Measurements from ENCODE around the gene ST3GAL2.

Gene ST3GAL2

DNA sequence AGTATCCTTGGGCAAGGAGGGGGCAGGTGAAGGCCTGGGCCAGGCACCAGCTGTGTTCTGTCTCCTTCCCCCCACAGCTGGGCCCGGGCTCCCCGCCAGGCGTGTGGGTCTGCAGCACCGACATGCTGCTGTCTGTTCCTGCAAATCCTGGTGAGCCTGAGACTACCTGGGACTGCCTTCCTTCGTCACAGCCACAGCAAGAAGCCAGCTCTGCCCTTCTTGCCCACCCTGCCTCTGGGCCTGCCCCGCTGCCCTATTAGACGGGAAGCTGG, 27.8 kb upstream of the ST3GAL2 start:
- H3K4me3 ChIP-seq (ENCODE audit: low read depth, low read length), result no peak overlapping the region
- TF ChIP-seq, protein P1, sequence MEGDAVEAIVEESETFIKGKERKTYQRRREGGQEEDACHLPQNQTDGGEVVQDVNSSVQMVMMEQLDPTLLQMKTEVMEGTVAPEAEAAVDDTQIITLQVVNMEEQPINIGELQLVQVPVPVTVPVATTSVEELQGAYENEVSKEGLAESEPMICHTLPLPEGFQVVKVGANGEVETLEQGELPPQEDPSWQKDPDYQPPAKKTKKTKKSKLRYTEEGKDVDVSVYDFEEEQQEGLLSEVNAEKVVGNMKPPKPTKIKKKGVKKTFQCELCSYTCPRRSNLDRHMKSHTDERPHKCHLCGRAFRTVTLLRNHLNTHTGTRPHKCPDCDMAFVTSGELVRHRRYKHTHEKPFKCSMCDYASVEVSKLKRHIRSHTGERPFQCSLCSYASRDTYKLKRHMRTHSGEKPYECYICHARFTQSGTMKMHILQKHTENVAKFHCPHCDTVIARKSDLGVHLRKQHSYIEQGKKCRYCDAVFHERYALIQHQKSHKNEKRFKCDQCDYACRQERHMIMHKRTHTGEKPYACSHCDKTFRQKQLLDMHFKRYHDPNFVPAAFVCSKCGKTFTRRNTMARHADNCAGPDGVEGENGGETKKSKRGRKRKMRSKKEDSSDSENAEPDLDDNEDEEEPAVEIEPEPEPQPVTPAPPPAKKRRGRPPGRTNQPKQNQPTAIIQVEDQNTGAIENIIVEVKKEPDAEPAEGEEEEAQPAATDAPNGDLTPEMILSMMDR (IDR thresholded peaks at IDR 0.05; ENCODE audit: low read depth, low read length, missing control alignments), result no peak
- DNase-seq (ENCODE audit: low read depth), result no peak

DNA sequence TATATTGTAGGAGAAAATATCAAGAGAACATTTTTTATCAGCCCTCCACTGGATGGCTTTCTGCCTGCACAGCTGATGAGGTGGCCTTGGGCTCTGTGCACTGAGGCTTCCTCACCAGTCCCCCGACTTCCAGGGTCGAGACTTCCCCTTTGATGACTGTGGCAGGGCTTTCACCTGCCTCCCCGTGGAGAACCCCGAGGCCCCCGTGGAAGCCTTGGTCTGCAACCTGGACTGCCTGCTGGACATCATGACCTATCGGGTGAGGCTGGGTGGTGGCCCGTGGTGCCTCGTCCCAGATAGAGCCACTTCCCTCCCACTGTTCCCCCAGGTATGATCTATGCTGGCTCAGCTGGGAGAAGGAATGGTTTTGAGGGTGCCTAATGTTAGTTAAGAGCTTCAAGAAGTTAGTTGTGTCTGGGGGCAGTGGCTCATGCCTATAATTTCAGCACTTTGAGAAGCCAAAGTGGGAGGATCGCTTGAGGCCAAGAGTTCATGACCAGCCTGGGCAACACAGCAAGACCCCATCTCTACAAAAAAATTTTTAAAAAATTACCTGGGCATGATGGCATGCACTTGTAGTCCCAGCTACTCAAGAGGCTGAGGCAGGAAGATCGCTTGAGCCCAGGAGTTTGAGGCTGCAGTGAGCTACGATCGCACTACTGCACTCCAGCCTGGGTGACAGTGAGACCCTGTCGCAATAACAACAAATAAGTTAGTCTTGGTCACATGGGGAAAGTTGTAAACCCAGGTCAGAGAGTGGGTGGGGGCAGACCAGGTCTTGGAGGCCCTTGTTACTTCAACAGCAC, 27.3 kb upstream of the ST3GAL2 start:
- TF ChIP-seq, protein P1 (IDR thresholded peaks at IDR 0.05; ENCODE audit: low read depth, low read length, missing control alignments), result no peak
- no peak for DNase-seq (ENCODE audit: low read depth)
- no peak overlapping the region for H3K4me3 ChIP-seq (ENCODE audit: low read depth, low read length)

DNA sequence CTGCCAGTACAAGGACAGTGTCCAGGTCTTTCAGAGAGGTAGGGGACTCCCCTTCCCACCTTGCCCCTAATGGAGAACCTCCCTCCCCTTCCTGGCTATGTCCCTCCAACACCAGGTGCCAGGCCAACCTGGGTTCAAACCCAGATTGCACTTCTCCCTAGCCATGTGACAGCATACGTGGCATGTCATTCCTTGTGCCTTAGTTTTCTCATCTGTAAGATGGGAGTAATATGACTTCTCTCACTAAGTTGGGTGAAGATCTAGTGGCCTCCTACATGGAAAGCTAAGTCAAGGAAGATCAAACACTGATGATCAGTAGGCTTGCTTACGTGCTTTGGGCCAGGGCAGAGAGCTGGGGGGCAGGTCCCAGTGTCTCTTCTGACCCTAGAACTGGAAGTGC, 24.3 kb upstream of the ST3GAL2 start:
- H3K4me3 ChIP-seq (ENCODE audit: low read depth, low read length), result no peak overlapping the region
- TF ChIP-seq, protein P1 (IDR thresholded peaks at IDR 0.05; ENCODE audit: low read depth, low read length, missing control alignments), result no peak
- DNase-seq (ENCODE audit: low read depth), result no peak

DNA sequence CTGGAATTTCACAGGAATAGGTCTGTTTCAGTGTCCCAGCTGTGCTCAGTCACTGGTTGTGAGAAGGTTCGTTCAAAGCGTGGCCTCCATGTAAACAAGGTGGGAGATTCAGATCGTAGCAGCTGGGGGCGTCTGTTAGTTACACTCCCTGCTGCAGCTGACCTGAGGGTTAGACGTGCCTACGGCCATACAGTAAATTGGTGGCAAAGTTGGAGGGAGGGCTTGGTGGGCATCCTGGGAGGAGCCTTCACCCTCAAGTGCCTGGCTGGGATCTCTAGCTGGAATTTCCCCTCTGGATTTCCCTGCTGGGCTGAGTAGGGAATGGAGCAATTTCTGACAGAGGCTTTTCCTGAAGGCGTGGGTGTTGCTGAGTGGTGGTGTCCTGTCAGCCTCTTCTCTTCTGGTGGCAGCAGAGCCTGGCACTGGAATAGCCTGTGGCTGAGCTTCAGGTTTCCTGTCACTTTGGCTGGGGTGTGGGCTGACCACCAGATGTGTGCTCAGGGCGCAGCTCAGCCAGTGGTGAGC, 21.9 kb upstream of the ST3GAL2 start:
- TF ChIP-seq, protein P1 (IDR thresholded peaks at IDR 0.05; ENCODE audit: low read depth, low read length, missing control alignments), result no peak
- no peak for DNase-seq (ENCODE audit: low read depth)
- no peak overlapping the region for H3K4me3 ChIP-seq (ENCODE audit: low read depth, low read length)

DNA sequence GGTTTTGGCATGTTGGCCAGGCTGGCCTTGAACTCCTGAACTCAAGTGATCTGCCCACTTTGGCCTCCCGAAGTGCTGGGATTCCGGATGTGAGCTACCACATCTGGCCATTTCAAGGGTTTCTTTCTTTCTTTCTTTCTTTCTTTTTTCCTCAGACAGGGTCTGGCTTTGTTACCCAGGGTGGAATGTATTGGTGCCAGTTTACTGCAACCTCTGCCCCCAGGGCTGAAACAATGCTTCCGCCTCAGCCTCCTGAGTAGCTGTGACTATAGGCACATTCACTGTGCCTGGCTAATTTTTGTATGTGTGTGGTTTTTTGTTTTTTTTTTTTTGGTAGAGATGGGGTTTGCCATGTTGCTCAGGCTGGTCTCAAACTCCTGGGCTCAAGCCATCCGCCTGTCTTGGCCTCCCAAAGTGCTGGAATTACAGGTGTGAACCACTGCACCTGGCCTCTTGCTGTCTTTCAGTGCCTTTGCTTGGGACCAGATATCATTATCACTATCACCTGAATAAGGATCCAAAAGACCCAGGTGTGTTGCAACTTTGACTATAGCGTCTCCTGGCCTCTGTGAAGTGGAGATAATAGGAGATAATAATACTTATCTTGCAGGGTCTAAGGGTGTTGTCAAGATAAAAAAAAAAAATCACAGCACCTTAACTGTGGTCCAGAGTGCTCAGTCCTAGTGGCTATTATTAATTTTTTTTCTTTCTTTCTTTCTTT, 18.7 kb upstream of the ST3GAL2 start:
- H3K4me3 ChIP-seq (ENCODE audit: low read depth, low read length), result no peak overlapping the region
- TF ChIP-seq, protein P1 (IDR thresholded peaks at IDR 0.05; ENCODE audit: low read depth, low read length, missing control alignments), result no peak
- DNase-seq (ENCODE audit: low read depth), result no peak

DNA sequence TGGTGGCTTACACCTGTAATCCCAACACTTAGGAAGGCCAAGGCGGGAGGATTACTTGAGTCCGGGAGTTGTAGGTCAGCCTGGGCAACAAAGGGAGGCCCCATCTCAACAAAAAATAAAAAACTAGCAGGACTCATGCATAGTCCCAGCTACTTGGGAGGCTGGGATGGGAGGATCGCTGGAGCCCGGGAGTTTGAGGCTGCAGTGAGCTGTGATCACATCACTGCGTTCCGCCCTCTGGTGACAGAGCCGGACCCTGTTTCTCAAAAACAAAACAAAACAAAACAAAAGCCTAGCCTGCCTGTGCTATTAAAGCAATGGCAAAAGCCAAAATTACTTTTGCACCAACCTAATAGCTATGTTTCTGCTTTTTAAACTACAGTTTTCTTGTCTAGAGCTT, 17.0 kb upstream of the ST3GAL2 start:
- DNase-seq (ENCODE audit: low read depth), result no peak
- TF ChIP-seq, protein P1 (IDR thresholded peaks at IDR 0.05; ENCODE audit: low read depth, low read length, missing control alignments), result no peak
- no peak overlapping the region for H3K4me3 ChIP-seq (ENCODE audit: low read depth, low read length)

Measured in GM12864 (cell line).